IPS DF 6.9 (cell line): ENCODE data around the gene PRPF40B.
"Not testable (repeated sequence)": the region's sequence is repeated elsewhere in the genome, so short reads cannot be mapped to it uniquely, and the experiment has no call there.

Source experiments
- DNase-seq: peaks from one replicate; pipeline ENCODE4 v3.0.0-alpha.2; 2013; ENCODE audit warnings: low read depth, low spot score
- H3K27ac ChIP-seq: one replicate; pipeline ENCODE4 v1.5.1; 2013; ENCODE audit warnings: low read length, control low read depth
- H3K27me3 ChIP-seq: 2 replicates; pipeline ENCODE4 v1.6.1; 2013; ENCODE audit warnings: mild to moderate bottlenecking, low read length; ENCODE audit not compliant: control insufficient read depth, insufficient read depth
- H3K36me3 ChIP-seq: 2 replicates; pipeline ENCODE4 v1.6.1; 2013; ENCODE audit warnings: low read length; ENCODE audit not compliant: control insufficient read depth, insufficient read depth
- H3K4me1 ChIP-seq: 2 replicates; pipeline ENCODE4 v1.6.1; 2013; ENCODE audit warnings: low read length; ENCODE audit not compliant: control insufficient read depth, insufficient read depth
- H3K4me3 ChIP-seq: 2 replicates; pipeline ENCODE4 v1.5.1; 2013; ENCODE audit warnings: mild to moderate bottlenecking, low read length
- H3K9me3 ChIP-seq: 2 replicates; pipeline ENCODE4 v1.6.1; 2013; ENCODE audit warnings: low read length, inconsistent platforms; ENCODE audit not compliant: control insufficient read depth, insufficient read depth
- WGBS: extraction: QIAGEN DNeasy Blood & Tissue Kit; methylation state at CpG from one replicate; pipeline ENCODE4 v1.1.7; 2013; ENCODE audit warnings: mixed read lengths, missing lambda C conversion rate; ENCODE audit not compliant: insufficient read length, insufficient coverage; 5-methylcytosine and 5-hydroxymethylcytosine counted together

PRPF40B gene

GRCh38 chr12:49587174-49587908, 36.0 kb upstream of the PRPF40B start:
- H3K4me1 ChIP-seq: no peaks in the 10 kb centered on the region
- WGBS: no CpG with 5 or more reads among the region's 11 CpGs
- H3K4me3 ChIP-seq: no peak overlapping the region
- no peak overlapping the region for H3K27ac ChIP-seq
- no peaks in the 10 kb centered on the region for H3K27me3 ChIP-seq
- DNase-seq: no peak
- peaks cover 2% of the 10 kb centered on the region; the same call in 1 of the 2 replicates for H3K36me3 ChIP-seq
- H3K9me3 ChIP-seq: no peaks in the 10 kb centered on the region

GRCh38 chr12:49588281-49588680, 35.1 kb upstream of the PRPF40B start:
- WGBS: no CpG with 5 or more reads among the region's 7 CpGs
- H3K27me3 ChIP-seq: no peaks in the 10 kb centered on the region
- H3K27ac ChIP-seq: no peak overlapping the region
- no peak overlapping the region for H3K4me3 ChIP-seq
- no peaks in the 10 kb centered on the region for H3K4me1 ChIP-seq
- H3K9me3 ChIP-seq: no peaks in the 10 kb centered on the region
- peaks cover 2% of the 10 kb centered on the region; the same call in 1 of the 2 replicates for H3K36me3 ChIP-seq
- no peak for DNase-seq

GRCh38 chr12:49588721-49589516, 34.4 kb upstream of the PRPF40B start:
- Histone ChIP-seq H3K27ac (no peak overlapping the region), H3K27me3 (no peaks in the 10 kb centered on the region), H3K9me3 (no peaks in the 10 kb centered on the region), H3K4me1 (no peaks in the 10 kb centered on the region), H3K36me3 (peaks cover 2% of the 10 kb centered on the region; the same call in 1 of the 2 replicates), H3K4me3 (no peak overlapping the region)
- no CpG with 5 or more reads among the region's 4 CpGs for WGBS
- no peak for DNase-seq

GRCh38 chr12:49598527-49598926, 24.8 kb upstream of the PRPF40B start:
- Histone ChIP-seq H3K27me3 (no peaks in the 10 kb centered on the region), H3K36me3 (no peaks in the 10 kb centered on the region), H3K4me3 (no peak overlapping the region), H3K27ac (no peak overlapping the region), H3K9me3 (no peaks in the 10 kb centered on the region), H3K4me1 (no peaks in the 10 kb centered on the region)
- DNase-seq: no peak
- WGBS: no CpG with 5 or more reads among the region's 10 CpGs

- no peaks in the 10 kb centered on the region for H3K4me1 ChIP-seq
- no peaks in the 10 kb centered on the region for H3K9me3 ChIP-seq
- WGBS: no CpG with 5 or more reads among the region's 8 CpGs
- H3K27ac ChIP-seq: no peak overlapping the region
- no peaks in the 10 kb centered on the region for H3K27me3 ChIP-seq
- no peak overlapping the region for H3K4me3 ChIP-seq
- DNase-seq: no peak
- no peaks in the 10 kb centered on the region for H3K36me3 ChIP-seq
These were observed 23.4 kb upstream of the PRPF40B start for GRCh38 chr12:49599961-49600360.

- no peaks in the 10 kb centered on the region for H3K9me3 ChIP-seq
- H3K4me1 ChIP-seq: no peaks in the 10 kb centered on the region
- no peak for DNase-seq
- H3K4me3 ChIP-seq: no peak overlapping the region
- WGBS: no CpG with 5 or more reads among the region's 1 CpG
- H3K27ac ChIP-seq: no peak overlapping the region
- H3K27me3 ChIP-seq: no peaks in the 10 kb centered on the region
- no peaks in the 10 kb centered on the region for H3K36me3 ChIP-seq
These were observed 19.6 kb upstream of the PRPF40B start for GRCh38 chr12:49603721-49604120.

- Histone ChIP-seq H3K9me3 (no peaks in the 10 kb centered on the region), H3K4me1 (no peaks in the 10 kb centered on the region), H3K27me3 (no peaks in the 10 kb centered on the region), H3K4me3 (no peak overlapping the region), H3K36me3 (no peaks in the 10 kb centered on the region), H3K27ac (no peak overlapping the region)
- DNase-seq: no peak
- no CpG with 5 or more reads among the region's 5 CpGs for WGBS
These were observed 18.5 kb upstream of the PRPF40B start for GRCh38 chr12:49604856-49605255.

GRCh38 chr12:49605539-49605938, 17.8 kb upstream of the PRPF40B start, which contains the start of gene FAM186B:
TSS of gene FAM186B (minus strand) at chr12:49605639. CDS start at chr12:49605477, 162 bp downstream.
- not testable (repeated sequence) for DNase-seq, H3K4me1 ChIP-seq, H3K9me3 ChIP-seq, H3K36me3 ChIP-seq, H3K27me3 ChIP-seq, H3K4me3 ChIP-seq, H3K27ac ChIP-seq
- WGBS: no CpG with 5 or more reads among the region's 4 CpGs

- Histone ChIP-seq H3K27ac (no peak overlapping the region), H3K36me3 (no peaks in the 10 kb centered on the region), H3K4me3 (no peak overlapping the region), H3K4me1 (no peaks in the 10 kb centered on the region), H3K27me3 (no peaks in the 10 kb centered on the region), H3K9me3 (no peaks in the 10 kb centered on the region)
- DNase-seq: no peak
- no CpG with 5 or more reads among the region's 2 CpGs for WGBS
These were observed 14.1 kb upstream of the PRPF40B start for GRCh38 chr12:49609059-49609874.

- Histone ChIP-seq H3K27me3 (no peaks in the 10 kb centered on the region), H3K4me3 (no peak overlapping the region), H3K36me3 (no peaks in the 10 kb centered on the region), H3K9me3 (no peaks in the 10 kb centered on the region), H3K27ac (no peak overlapping the region), H3K4me1 (no peaks in the 10 kb centered on the region)
- WGBS: no CpG with 5 or more reads among the region's 1 CpG
- DNase-seq: no peak
These were observed 13.5 kb upstream of the PRPF40B start for GRCh38 chr12:49609875-49610154.
